Fibroblast of skin of right quadriceps (primary cell): Measurements from ENCODE around the gene NACC2.

Source experiments
- DNase-seq: peaks from one replicate; pipeline ENCODE4 v3.0.0-alpha.2; 2013

NACC2 gene

GRCh38 chr9:136091582-136092352, 3.3 kb downstream of the NACC2 start:
- DNase-seq, result no peak

GRCh38 chr9:136090768-136091581, 4.1 kb downstream of the NACC2 start:
- DNase-seq, result no peak

GRCh38 chr9:136090056-136090735, 4.9 kb downstream of the NACC2 start:
- no peak for DNase-seq

GRCh38 chr9:136089697-136090045, 5.4 kb downstream of the NACC2 start:
- peak; percentile 56 for DNase-seq

- no peak for DNase-seq
These were observed 6.0 kb downstream of the NACC2 start for GRCh38 chr9:136088939-136089696.

- DNase-seq, result no peak
These were observed 6.6 kb downstream of the NACC2 start for GRCh38 chr9:136088481-136088938.

- no peak for DNase-seq
These were observed 7.2 kb downstream of the NACC2 start for GRCh38 chr9:136087741-136088480.

- DNase-seq, result no peak
These were observed 7.9 kb downstream of the NACC2 start for GRCh38 chr9:136086951-136087740.

- DNase-seq, result no peak
These were observed 8.7 kb downstream of the NACC2 start for GRCh38 chr9:136086213-136086881.

- no peak for DNase-seq
These were observed 9.3 kb downstream of the NACC2 start for GRCh38 chr9:136085815-136086212.

- DNase-seq, result no peak
These were observed 10.8 kb downstream of the NACC2 start for GRCh38 chr9:136084063-136084944.

- DNase-seq, result no peak
These were observed 11.5 kb downstream of the NACC2 start for GRCh38 chr9:136083558-136084062.

GRCh38 chr9:136082496-136083361, 12.4 kb downstream of the NACC2 start:
- DNase-seq, result no peak

- DNase-seq, result no peak
These were observed 13.1 kb downstream of the NACC2 start for GRCh38 chr9:136081826-136082495.

GRCh38 chr9:136081113-136081825, 13.8 kb downstream of the NACC2 start:
- no peak for DNase-seq

- DNase-seq, result no peak
These were observed 14.4 kb downstream of the NACC2 start for GRCh38 chr9:136080716-136081112.

- no peak for DNase-seq
These were observed 15.2 kb downstream of the NACC2 start for GRCh38 chr9:136079916-136080246.
